ENCODE data around the gene RFX3.

GRCh38 chr9:3495855-3496254, 29.9 kb downstream of the RFX3 start:
- TF ChIP-seq, protein P1, sequence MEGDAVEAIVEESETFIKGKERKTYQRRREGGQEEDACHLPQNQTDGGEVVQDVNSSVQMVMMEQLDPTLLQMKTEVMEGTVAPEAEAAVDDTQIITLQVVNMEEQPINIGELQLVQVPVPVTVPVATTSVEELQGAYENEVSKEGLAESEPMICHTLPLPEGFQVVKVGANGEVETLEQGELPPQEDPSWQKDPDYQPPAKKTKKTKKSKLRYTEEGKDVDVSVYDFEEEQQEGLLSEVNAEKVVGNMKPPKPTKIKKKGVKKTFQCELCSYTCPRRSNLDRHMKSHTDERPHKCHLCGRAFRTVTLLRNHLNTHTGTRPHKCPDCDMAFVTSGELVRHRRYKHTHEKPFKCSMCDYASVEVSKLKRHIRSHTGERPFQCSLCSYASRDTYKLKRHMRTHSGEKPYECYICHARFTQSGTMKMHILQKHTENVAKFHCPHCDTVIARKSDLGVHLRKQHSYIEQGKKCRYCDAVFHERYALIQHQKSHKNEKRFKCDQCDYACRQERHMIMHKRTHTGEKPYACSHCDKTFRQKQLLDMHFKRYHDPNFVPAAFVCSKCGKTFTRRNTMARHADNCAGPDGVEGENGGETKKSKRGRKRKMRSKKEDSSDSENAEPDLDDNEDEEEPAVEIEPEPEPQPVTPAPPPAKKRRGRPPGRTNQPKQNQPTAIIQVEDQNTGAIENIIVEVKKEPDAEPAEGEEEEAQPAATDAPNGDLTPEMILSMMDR (IDR thresholded peaks at IDR 0.05; ENCODE audit: insufficient read depth, low read depth, low read length): no peak
- TF ChIP-seq EZH2 (IDR thresholded peaks at IDR 0.05; ENCODE audit: insufficient read depth, low read length): no peak

All from astrocyte (in vitro differentiated cells and primary cell).